ENCODE results near the gene FNBP1. TPM values are rescaled to one million over a fixed set of nuclear protein-coding genes. Genes with fewer than 3 reads are reported as not detected.
A peak's percentile ranks its signal among the peaks of the same experiment; 100 is the strongest.

Gene FNBP1
- total RNA-seq, 2 experiments from 2014 or later: 266 to 268 TPM

DNA sequence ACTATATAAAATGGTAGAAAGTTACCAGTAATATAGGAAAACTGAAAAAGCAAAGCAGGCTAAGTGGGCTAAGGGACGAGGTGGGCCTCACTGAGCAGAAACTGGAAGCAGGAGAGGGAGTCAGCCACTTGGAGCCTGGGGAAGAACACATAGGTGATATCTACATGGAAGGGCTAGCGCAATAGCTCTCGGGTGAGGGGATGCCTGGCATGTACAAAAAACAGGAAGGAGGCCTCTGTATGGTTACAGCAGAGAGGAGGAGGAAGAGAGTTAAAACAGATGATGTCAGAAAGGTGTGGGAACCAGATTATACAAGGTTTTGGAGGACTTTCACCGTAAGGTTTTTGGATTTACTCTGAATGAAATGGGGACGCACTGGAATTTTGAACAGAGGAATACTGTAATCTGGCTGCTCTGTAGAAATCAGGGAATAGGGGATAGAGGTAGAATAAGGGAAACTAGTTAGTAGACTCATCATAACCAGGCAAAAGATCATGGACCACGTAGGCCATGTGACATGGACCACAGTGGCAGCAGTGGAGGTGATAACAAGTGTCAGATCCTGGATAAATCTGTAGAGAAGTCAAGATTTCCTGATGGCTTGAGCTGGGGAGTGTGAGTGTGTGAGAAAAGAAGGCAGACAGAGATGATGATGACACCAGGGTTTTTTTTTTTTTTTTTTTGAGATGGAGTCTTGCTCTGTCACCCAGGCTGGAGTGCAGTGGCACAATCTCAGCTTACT is 52.5 kb downstream of the FNBP1 start:
- CTCF ChIA-PET: interaction anchor here (1.4 kb wide), 1 partner anchor 39 kb away, joined by 3 read pairs; no protein-coding TSS in a partner anchor
- POLR2A ChIA-PET: interaction anchor here (0.6 to 12.9 kb wide), 16 partner anchors 11 to 129 kb away, joined by 3 to 110 read pairs (median 6); partner anchors contain the start of gene FNBP1
- Mint-ChIP-seq H3K27ac (peak overlapping the region; percentile 97), H3K4me1 (ENCODE audit: low read depth) (peaks cover 74% of the 10 kb centered on the region), H3K9me3 (peaks cover 2% of the 10 kb centered on the region), H3K36me3 (ENCODE audit: low read depth) (peaks cover 70% of the 10 kb centered on the region), H3K27me3 (no peaks in the 10 kb centered on the region), H3K4me3 (peak overlapping the region; percentile 42)
- intact Hi-C loops (cut with micrococcal nuclease): loop anchor here (5.0 kb wide), 1 partner anchor 47 kb away; no protein-coding TSS in a partner anchor
- ATAC-seq: peak; percentile 20
- DNase-seq: peak; percentile 44
- TF ChIP-seq, protein P1, sequence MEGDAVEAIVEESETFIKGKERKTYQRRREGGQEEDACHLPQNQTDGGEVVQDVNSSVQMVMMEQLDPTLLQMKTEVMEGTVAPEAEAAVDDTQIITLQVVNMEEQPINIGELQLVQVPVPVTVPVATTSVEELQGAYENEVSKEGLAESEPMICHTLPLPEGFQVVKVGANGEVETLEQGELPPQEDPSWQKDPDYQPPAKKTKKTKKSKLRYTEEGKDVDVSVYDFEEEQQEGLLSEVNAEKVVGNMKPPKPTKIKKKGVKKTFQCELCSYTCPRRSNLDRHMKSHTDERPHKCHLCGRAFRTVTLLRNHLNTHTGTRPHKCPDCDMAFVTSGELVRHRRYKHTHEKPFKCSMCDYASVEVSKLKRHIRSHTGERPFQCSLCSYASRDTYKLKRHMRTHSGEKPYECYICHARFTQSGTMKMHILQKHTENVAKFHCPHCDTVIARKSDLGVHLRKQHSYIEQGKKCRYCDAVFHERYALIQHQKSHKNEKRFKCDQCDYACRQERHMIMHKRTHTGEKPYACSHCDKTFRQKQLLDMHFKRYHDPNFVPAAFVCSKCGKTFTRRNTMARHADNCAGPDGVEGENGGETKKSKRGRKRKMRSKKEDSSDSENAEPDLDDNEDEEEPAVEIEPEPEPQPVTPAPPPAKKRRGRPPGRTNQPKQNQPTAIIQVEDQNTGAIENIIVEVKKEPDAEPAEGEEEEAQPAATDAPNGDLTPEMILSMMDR (IDR thresholded peaks at IDR 0.05): no peak

- intact Hi-C loops (cut with micrococcal nuclease): loop anchor here (5.0 kb wide), 1 partner anchor 48 kb away; no protein-coding TSS in a partner anchor
- CTCF ChIA-PET: interaction anchor here (1.0 to 1.4 kb wide), 2 partner anchors 40 to 45 kb away, joined by 3 to 4 read pairs; no protein-coding TSS in a partner anchor
- DNase-seq (no peak), ATAC-seq (no peak)
- TF ChIP-seq, protein P1 (IDR thresholded peaks at IDR 0.05): no peak
- H3K4me3 Mint-ChIP-seq: peak overlapping the region; percentile 31
- peaks cover 74% of the 10 kb centered on the region for H3K4me1 Mint-ChIP-seq (ENCODE audit: low read depth)
- POLR2A ChIA-PET: interaction anchor here (0.6 to 12.9 kb wide), 10 partner anchors 20 to 129 kb away, joined by 3 to 110 read pairs (median 3); partner anchors contain the start of gene FNBP1
- peaks cover 2% of the 10 kb centered on the region for H3K9me3 Mint-ChIP-seq
- peaks cover 72% of the 10 kb centered on the region for H3K36me3 Mint-ChIP-seq (ENCODE audit: low read depth)
- peak overlapping the region; percentile 86 for H3K27ac Mint-ChIP-seq
- no peaks in the 10 kb centered on the region for H3K27me3 Mint-ChIP-seq
Measured at GRCh38 chr9:129989740-129990139, 53.2 kb downstream of the FNBP1 start.

- ChIA-PET POLR2A (interaction anchor here (0.8 to 12.9 kb wide), 8 partner anchors 19 to 152 kb away, joined by 3 to 110 read pairs (median 4); partner anchors contain the start of gene FNBP1), CTCF (interaction anchor here (1.0 kb wide), 1 partner anchor 45 kb away, joined by 4 read pairs; no protein-coding TSS in a partner anchor)
- Mint-ChIP-seq H3K4me1 (ENCODE audit: low read depth) (peaks cover 75% of the 10 kb centered on the region), H3K4me3 (peak overlapping the region; percentile 31), H3K9me3 (peaks cover 2% of the 10 kb centered on the region), H3K27me3 (no peaks in the 10 kb centered on the region), H3K36me3 (ENCODE audit: low read depth) (peaks cover 74% of the 10 kb centered on the region), H3K27ac (peak overlapping the region; percentile 86)
- intact Hi-C loops (cut with micrococcal nuclease): no loop called here
- DNase-seq: no peak
- no peak for ATAC-seq
- TF ChIP-seq, protein P1 (IDR thresholded peaks at IDR 0.05): no peak
Measured at GRCh38 chr9:129989362-129989708, 53.7 kb downstream of the FNBP1 start.

DNA sequence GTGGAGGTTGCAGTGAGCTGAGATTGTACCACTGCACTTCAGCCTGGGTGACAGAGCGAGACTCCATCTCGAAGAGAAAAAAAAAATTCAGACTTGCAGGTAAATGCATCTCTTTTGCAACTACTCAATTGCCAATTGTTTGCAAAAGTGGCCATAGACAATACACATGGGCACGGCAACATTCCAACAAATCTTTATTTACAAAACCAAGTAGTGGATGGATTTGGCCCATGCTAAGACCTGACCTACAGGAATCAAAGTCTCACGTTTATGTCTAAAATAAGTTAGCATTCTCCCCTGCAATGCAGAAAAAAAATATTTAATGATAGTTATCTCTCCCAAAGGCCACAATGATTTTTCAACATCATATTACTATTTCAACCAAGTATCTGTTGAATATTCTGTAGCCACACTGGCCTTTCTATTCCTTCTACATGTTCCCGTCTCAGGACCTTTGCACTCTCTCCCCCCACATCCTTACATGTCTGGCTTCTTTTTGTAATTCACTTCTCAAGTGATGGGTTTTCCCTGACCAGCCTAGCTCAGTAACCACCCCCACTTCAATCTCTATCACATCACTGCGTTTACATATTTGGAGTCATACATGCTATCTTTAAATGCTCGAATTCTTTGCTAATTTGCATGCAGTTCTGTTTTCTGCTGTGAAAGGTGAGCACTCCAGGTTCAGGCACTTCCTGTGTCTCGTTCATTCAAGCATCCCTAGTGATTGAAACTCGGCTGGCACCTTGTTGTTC is 54.2 kb downstream of the FNBP1 start:
- CTCF ChIA-PET: interaction anchor here (1.0 kb wide), 1 partner anchor 46 kb away, joined by 4 read pairs; no protein-coding TSS in a partner anchor

More for the DNA sequence above, 54.2 kb downstream of the FNBP1 start:
- peak; percentile 42 for DNase-seq
- Mint-ChIP-seq H3K4me3 (peak overlapping the region; percentile 31), H3K36me3 (ENCODE audit: low read depth) (peaks cover 74% of the 10 kb centered on the region), H3K9me3 (peaks cover 2% of the 10 kb centered on the region), H3K27ac (peak overlapping the region; percentile 93), H3K4me1 (ENCODE audit: low read depth) (peaks cover 75% of the 10 kb centered on the region), H3K27me3 (no peaks in the 10 kb centered on the region)
- POLR2A ChIA-PET: interaction anchor here (0.8 to 12.9 kb wide), 8 partner anchors 19 to 151 kb away, joined by 3 to 110 read pairs (median 4); partner anchors contain the start of gene FNBP1
- TF ChIP-seq, protein P1 (IDR thresholded peaks at IDR 0.05): no peak
- intact Hi-C loops (cut with micrococcal nuclease): no loop called here
- peak; percentile 51 for ATAC-seq
